EL (cell line): ENCODE measurements around the gene DDX52.
"Not testable (repeated sequence)": the region's sequence is repeated elsewhere in the genome, so short reads cannot be mapped to it uniquely, and the experiment has no call there.

Experiments used
- DNase-seq: peaks from one replicate; pipeline ENCODE4 v3.0.0-alpha.2; 2016

DDX52 gene

GRCh38 chr17:37643118-37643766, at the start of gene DDX52:
Gene DDX52, minus strand, starts transcription at chr17:37643446. Its CDS starts 26 bp downstream, at chr17:37643420.
- peak; percentile 95 for DNase-seq

GRCh38 chr17:37691807-37692206, 48.6 kb upstream of the DDX52 start:
- DNase-seq = no peak

- no peak for DNase-seq
These were observed 46.1 kb upstream of the DDX52 start for GRCh38 chr17:37689317-37689716.

- no peak for DNase-seq
These were observed 40.3 kb upstream of the DDX52 start for GRCh38 chr17:37683454-37683984.

GRCh38 chr17:37682007-37682406, 38.8 kb upstream of the DDX52 start:
- DNase-seq = no peak

GRCh38 chr17:37679995-37680394, 36.7 kb upstream of the DDX52 start:
- DNase-seq = not testable (repeated sequence)

- no peak for DNase-seq
These were observed 34.8 kb upstream of the DDX52 start for GRCh38 chr17:37678036-37678435.

GRCh38 chr17:37677021-37677420, 33.8 kb upstream of the DDX52 start:
- DNase-seq = no peak

- peak; percentile 29 for DNase-seq
These were observed 33.1 kb upstream of the DDX52 start for GRCh38 chr17:37676115-37676925.

GRCh38 chr17:37674511-37674910, 31.3 kb upstream of the DDX52 start:
- no peak for DNase-seq

- DNase-seq = no peak
These were observed 30.1 kb upstream of the DDX52 start for GRCh38 chr17:37673386-37673785.

- DNase-seq = peak; percentile 64
These were observed 29.4 kb upstream of the DDX52 start for GRCh38 chr17:37672548-37673078.

GRCh38 chr17:37671824-37672547, 28.7 kb upstream of the DDX52 start:
- DNase-seq = peak; percentile 95

- no peak for DNase-seq
These were observed 28.0 kb upstream of the DDX52 start for GRCh38 chr17:37671028-37671823.

GRCh38 chr17:37667039-37667438, 23.8 kb upstream of the DDX52 start:
- DNase-seq = no peak

GRCh38 chr17:37664214-37664613, 21.0 kb upstream of the DDX52 start:
- no peak for DNase-seq

GRCh38 chr17:37662353-37662752, 19.1 kb upstream of the DDX52 start:
- DNase-seq = no peak

GRCh38 chr17:37661400-37662014, 18.3 kb upstream of the DDX52 start:
- DNase-seq = no peak

- DNase-seq = no peak
These were observed 16.7 kb upstream of the DDX52 start for GRCh38 chr17:37659925-37660324.

GRCh38 chr17:37657202-37657601, 14.0 kb upstream of the DDX52 start:
- DNase-seq = no peak

GRCh38 chr17:37651849-37652248, 8.6 kb upstream of the DDX52 start:
- no peak for DNase-seq
